GM10248 (cell line): Measurements from ENCODE around the gene SLC36A3.

Experiments
- CTCF ChIA-PET: fragments of 300-600 bp; sonication (Branson Sonifier 250); formaldehyde crosslinking; extraction: SDS; loops from one replicate; lab custom pipeline; 2021; ENCODE audit warnings: antibody characterized with exemption; lab: Yijun Ruan, JAX
- POLR2A ChIA-PET: fragments of 350-650 bp; sonication (Branson Sonifier 250); formaldehyde crosslinking; extraction: SDS; loops from one replicate; lab custom pipeline; 2020; ENCODE audit warnings: antibody characterized with exemption; lab: Yijun Ruan, JAX
- DNase-seq: peaks from one replicate; pipeline ENCODE4 v3.0.0; 2012; ENCODE audit errors: extremely low spot score
- TF ChIP-seq, protein P1 (sequence below): IDR thresholded peaks from 2 replicates; pipeline ENCODE4 v1.5.1; 2012; ENCODE audit warnings: mild to moderate bottlenecking, low read depth; ENCODE audit errors: extremely low read depth, missing control alignments, control extremely low read depth

SLC36A3 gene

DNA sequence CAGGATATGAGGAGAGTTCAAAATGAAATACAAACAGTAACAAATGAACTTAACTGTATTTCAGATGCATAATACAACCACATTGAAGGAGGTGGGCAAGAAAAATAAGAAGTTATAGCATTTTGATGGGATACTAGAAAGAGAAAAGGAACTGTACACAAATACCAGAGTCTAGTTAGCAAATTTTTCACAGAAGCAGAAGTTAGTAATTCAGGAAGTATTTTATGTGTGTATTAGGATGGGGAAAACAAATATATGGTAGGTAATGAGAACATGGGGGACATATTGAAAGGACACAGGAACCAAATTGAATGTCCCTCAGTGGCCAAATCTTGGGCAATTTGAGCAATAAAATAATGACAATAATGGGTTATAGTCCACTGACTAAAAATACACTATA lies 32.2 kb downstream of the SLC36A3 start:
- DNase-seq = no peak

DNA sequence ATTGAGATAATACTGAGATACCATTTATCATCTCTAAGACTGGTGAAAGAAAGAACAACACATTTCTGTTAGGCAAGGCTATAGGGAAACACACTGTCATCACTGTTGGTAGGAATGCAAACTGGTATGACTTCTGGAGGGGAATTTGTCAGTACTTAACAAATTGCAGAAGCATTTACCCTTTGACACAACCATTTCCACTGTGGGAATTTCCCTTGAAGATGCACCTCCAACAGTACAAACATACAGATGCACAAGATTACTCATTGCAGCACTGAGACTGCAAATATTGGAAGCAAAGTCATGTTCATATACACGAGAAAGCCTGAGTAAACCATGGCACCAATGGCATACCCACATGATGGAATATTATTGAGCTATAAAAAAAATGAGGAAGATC lies 33.0 kb downstream of the SLC36A3 start:
- peak; percentile 64 for DNase-seq
- TF ChIP-seq, protein P1, sequence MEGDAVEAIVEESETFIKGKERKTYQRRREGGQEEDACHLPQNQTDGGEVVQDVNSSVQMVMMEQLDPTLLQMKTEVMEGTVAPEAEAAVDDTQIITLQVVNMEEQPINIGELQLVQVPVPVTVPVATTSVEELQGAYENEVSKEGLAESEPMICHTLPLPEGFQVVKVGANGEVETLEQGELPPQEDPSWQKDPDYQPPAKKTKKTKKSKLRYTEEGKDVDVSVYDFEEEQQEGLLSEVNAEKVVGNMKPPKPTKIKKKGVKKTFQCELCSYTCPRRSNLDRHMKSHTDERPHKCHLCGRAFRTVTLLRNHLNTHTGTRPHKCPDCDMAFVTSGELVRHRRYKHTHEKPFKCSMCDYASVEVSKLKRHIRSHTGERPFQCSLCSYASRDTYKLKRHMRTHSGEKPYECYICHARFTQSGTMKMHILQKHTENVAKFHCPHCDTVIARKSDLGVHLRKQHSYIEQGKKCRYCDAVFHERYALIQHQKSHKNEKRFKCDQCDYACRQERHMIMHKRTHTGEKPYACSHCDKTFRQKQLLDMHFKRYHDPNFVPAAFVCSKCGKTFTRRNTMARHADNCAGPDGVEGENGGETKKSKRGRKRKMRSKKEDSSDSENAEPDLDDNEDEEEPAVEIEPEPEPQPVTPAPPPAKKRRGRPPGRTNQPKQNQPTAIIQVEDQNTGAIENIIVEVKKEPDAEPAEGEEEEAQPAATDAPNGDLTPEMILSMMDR = no peak
- POLR2A ChIA-PET = no interaction called here
- CTCF ChIA-PET = interaction anchor here (1.0 to 1.7 kb wide), 3 partner anchors 12 to 46 kb away, joined by 3 to 4 read pairs (median 3); no protein-coding TSS in a partner anchor

More for the DNA sequence above, 32.2 kb downstream of the SLC36A3 start:
- TF ChIP-seq, protein P1 = no peak
- ChIA-PET POLR2A (no interaction called here), CTCF (interaction anchor here (1.0 kb wide), 2 partner anchors 14 to 45 kb away, joined by 3 read pairs; no protein-coding TSS in a partner anchor)

DNA sequence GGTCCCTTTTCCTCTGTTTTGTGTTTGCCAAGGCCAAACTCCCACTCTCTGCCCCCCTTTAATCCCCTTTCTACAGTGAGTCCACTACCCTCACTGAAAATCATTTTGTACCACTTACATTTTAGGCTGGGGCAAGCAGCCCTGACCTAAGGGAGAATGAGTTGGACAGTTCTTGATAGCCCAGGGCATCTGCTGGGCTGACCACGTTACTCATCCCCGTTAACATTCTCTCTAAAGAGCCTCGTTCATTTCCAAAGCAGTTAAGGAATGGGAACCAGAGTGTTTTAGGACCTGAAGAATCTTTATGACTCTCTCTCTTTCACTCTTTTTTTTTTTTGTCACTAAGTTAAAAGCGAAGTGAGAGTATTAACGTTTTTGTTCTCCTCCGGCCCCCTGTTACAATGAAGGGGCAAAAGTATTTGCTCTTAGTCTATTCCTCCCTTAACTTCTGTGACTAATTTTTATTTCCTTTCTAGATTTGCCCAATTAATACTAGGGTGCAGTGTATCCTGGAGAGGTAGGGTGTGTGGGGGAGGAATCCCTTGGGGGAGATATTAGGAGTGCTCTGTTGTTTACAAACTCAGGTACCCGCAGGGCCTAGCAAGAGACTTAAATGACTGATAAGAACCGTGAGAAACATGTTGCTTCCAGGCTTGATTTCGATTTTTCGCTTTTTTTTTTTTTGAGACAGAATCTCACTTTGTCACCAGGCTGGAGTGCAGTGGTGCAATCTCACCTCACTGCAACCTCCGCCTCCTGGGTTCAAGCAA lies 35.9 kb downstream of the SLC36A3 start:
- ChIA-PET POLR2A (interaction anchor here (0.6 kb wide), 1 partner anchor 56 kb away, joined by 14 read pairs; no protein-coding TSS in a partner anchor), CTCF (no interaction called here)
- no peak for DNase-seq
- TF ChIP-seq, protein P1 = no peak

DNA sequence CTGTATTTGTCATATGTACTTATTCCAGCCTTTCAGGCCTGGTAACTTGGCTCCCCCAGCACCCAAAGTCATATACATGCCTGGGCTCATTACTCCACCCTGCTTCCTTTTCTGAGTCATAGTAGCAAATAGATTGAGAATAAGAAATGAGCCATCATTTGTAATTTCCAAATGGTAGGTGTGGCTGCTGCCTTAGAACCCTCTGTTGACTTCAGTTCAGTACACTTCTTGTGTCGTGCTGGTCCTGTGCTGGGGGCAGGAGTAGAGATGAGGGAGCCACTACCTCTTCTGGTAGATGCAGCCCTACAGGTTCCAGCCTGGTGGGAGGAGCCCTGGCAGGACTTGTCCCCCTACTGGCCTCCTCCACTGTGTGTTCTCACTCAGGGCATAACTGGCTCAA lies 39.5 kb downstream of the SLC36A3 start:
- ChIA-PET CTCF (interaction anchor here (0.9 to 1.3 kb wide), 4 partner anchors 10 to 52 kb away, joined by 3 to 4 read pairs (median 4); no protein-coding TSS in a partner anchor), POLR2A (no interaction called here)
- TF ChIP-seq, protein P1 = no peak
- no peak for DNase-seq

DNA sequence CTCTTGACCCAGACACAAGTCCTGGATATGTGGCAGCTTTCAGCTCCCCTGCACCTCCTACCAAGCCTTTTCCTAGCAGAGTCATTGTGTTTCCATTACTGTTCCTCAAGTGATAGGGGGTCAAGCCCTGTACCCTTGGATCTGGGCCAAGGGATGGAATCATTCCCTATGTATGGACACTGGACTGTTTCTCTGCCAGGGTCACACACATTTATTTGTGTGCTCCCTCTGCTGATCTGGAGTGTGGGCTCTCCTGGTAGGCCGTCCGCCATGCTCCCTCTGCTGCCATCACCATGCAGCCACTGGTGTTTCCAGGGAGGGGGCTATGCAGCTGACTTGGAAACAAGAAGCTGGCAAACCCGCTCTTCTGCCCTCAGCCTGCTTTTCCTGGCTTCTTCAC lies 41.0 kb downstream of the SLC36A3 start:
- DNase-seq = no peak
- TF ChIP-seq, protein P1 = no peak
- ChIA-PET CTCF (interaction anchor here (0.7 to 1.7 kb wide), 5 partner anchors 15 to 390 kb away, joined by 3 to 4 read pairs (median 3); no protein-coding TSS in a partner anchor), POLR2A (no interaction called here)

DNA sequence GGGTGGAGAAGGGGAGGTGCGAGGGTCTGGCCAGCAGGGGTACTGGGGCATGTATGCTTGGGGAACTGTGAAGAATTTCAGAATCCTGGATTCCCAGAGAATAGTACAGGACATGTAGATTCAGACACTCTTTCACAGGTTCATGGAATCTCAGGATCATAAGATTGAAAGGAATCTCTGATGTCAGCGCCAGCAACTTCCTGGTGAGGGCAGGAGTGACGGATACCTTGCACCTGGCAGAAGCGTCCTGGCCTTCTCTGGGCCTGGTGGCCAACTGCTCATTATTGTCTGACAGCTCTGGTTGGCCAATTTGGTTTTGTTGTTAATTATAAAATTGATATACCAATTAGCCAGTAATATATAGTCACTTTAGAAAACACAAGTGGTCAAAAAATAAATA lies 43.6 kb downstream of the SLC36A3 start:
- ChIA-PET CTCF (interaction anchor here (0.8 to 1.1 kb wide), 2 partner anchors 9 to 209 kb away, joined by 3 read pairs; no protein-coding TSS in a partner anchor), POLR2A (no interaction called here)
- TF ChIP-seq, protein P1 = no peak
- DNase-seq = no peak
